ENCODE measurements around the gene LPGAT1. TPM values are rescaled to one million over a fixed set of nuclear protein-coding genes. Genes with fewer than 3 reads are reported as not detected.
"Not testable (repeated sequence)": the region's sequence is repeated elsewhere in the genome, so short reads cannot be mapped to it uniquely, and the experiment has no call there.

LPGAT1 gene
- total RNA-seq, 4 donors from 2014 or later, result 10.8 to 32.0 (median 24.8) TPM

- 35 to 59% methylated on average over 3 to 4 of the region's 25 CpGs for WGBS, 2 donors
- H3K27me3 ChIP-seq, result peaks cover 0 to 2% (median 0%) of the 10 kb centered on the region in 4 donors
- DNase-seq, result no peak
- no peaks in the 10 kb centered on the region for H3K36me3 ChIP-seq
- intact Hi-C loops (cut with DNase I), result no loop called here
- TF ChIP-seq POLR2A (IDR thresholded peaks at IDR 0.05), result no peak
- no peak for TF ChIP-seq CTCF (IDR thresholded peaks at IDR 0.05)
- no peaks in the 10 kb centered on the region for H3K9me3 ChIP-seq
- H3K4me3 ChIP-seq, result no peak overlapping the region
- H3K27ac ChIP-seq, result no peak overlapping the region
- no peaks in the 10 kb centered on the region for H3K4me1 ChIP-seq
These were observed 44.2 kb upstream of the LPGAT1 start for GRCh38 chr1:211874521-211875347.

- H3K36me3 ChIP-seq; H3K27me3 ChIP-seq; H3K4me1 ChIP-seq; H3K27ac ChIP-seq; DNase-seq; H3K4me3 ChIP-seq; intact Hi-C loops (cut with DNase I); H3K9me3 ChIP-seq: not testable (repeated sequence)
- 95 to 100% methylated on average over 3 of the region's 3 CpGs for WGBS, 2 donors
These were observed 43.2 kb upstream of the LPGAT1 start for GRCh38 chr1:211873731-211874130.

GRCh38 chr1:211870156-211870555, 39.6 kb upstream of the LPGAT1 start:
- no peaks in the 10 kb centered on the region for H3K9me3 ChIP-seq
- H3K27ac ChIP-seq, result no peak overlapping the region
- no peak for DNase-seq
- H3K4me1 ChIP-seq, result no peaks in the 10 kb centered on the region
- peaks cover 0 to 2% (median 0%) of the 10 kb centered on the region in 4 donors for H3K27me3 ChIP-seq
- intact Hi-C loops (cut with DNase I), result no loop called here
- WGBS, 2 donors, result 44 to 54% methylated on average over 1 of the region's 1 CpG
- TF ChIP-seq CTCF (IDR thresholded peaks at IDR 0.05), result no peak
- TF ChIP-seq POLR2A (IDR thresholded peaks at IDR 0.05), result no peak
- H3K4me3 ChIP-seq, result no peak overlapping the region
- H3K36me3 ChIP-seq, result no peaks in the 10 kb centered on the region

- intact Hi-C loops (cut with DNase I), result no loop called here
- Histone ChIP-seq H3K27ac (no peak overlapping the region), H3K36me3 (no peaks in the 10 kb centered on the region), H3K9me3 (no peaks in the 10 kb centered on the region), H3K27me3 (no peaks in the 10 kb centered on the region), H3K4me3 (no peak overlapping the region), H3K4me1 (no peaks in the 10 kb centered on the region)
- 92 to 97% methylated on average over 2 of the region's 2 CpGs for WGBS, 2 donors
- no peak for DNase-seq
- TF ChIP-seq POLR2A (IDR thresholded peaks at IDR 0.05) (no peak), CTCF (IDR thresholded peaks at IDR 0.05) (no peak)
These were observed 34.6 kb upstream of the LPGAT1 start for GRCh38 chr1:211865180-211865579.

- no peak overlapping the region for H3K27ac ChIP-seq
- no peak for TF ChIP-seq POLR2A (IDR thresholded peaks at IDR 0.05)
- no peak for TF ChIP-seq CTCF (IDR thresholded peaks at IDR 0.05)
- no peaks in the 10 kb centered on the region for H3K27me3 ChIP-seq
- intact Hi-C loops (cut with DNase I), result no loop called here
- no peaks in the 10 kb centered on the region for H3K4me1 ChIP-seq
- WGBS, 2 donors, result 63 to 75% methylated on average over 3 of the region's 3 CpGs
- no peaks in the 10 kb centered on the region for H3K36me3 ChIP-seq
- no peak overlapping the region for H3K4me3 ChIP-seq
- no peaks in the 10 kb centered on the region for H3K9me3 ChIP-seq
- no peak for DNase-seq
These were observed 28.8 kb upstream of the LPGAT1 start for GRCh38 chr1:211859405-211859804.
